GM19043 (cell line): ENCODE results near the gene NGEF.

Experiments used
- ATAC-seq: cut with Tn5 transposase; IDR thresholded peaks from one replicate; pipeline ENCODE4 v1.9.1; 2021; ENCODE audit warnings: low read depth; ENCODE audit not compliant: unreplicated experiment

NGEF gene

DNA sequence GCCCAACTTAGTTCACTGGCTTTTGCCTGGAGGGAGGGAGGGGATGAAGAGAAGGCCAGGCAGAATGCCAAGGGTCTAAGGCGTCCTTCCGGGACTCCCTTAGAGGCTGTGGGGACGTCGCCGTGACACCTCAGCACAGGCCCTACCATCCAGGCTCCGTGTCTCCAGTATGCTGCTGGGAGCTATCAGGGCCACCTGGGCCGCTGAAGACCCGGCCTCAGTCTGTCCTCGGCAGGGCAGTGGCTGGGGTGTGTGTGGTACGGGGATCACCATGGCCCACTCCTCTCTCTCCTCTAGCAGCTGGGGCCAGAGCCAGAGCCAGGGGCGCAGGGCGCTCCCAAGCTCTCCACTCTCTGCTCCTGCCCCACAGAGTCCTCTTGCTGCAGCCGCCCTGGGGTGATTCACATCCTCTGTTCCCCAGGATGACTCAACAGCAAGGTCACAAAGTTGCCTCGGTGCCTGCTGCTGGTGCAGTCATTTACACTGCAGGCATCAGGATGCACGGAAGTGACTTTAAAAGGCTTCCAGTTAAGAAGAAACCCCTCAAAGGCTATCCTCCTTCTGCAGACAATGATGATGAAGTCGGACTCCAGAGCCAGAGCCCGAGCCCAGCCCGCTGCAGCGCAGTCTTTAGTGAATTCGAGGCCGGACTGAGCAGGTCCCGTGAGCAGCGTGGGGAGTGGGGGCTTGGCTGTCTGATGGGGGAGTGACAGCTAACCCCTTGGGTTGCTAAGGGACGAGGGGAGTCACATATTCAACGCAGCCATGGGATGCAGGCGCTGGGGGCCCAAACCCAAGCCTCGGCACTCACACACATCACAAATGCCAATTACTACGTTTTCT lies 111.1 kb downstream of the NGEF start:
- no peak for ATAC-seq

DNA sequence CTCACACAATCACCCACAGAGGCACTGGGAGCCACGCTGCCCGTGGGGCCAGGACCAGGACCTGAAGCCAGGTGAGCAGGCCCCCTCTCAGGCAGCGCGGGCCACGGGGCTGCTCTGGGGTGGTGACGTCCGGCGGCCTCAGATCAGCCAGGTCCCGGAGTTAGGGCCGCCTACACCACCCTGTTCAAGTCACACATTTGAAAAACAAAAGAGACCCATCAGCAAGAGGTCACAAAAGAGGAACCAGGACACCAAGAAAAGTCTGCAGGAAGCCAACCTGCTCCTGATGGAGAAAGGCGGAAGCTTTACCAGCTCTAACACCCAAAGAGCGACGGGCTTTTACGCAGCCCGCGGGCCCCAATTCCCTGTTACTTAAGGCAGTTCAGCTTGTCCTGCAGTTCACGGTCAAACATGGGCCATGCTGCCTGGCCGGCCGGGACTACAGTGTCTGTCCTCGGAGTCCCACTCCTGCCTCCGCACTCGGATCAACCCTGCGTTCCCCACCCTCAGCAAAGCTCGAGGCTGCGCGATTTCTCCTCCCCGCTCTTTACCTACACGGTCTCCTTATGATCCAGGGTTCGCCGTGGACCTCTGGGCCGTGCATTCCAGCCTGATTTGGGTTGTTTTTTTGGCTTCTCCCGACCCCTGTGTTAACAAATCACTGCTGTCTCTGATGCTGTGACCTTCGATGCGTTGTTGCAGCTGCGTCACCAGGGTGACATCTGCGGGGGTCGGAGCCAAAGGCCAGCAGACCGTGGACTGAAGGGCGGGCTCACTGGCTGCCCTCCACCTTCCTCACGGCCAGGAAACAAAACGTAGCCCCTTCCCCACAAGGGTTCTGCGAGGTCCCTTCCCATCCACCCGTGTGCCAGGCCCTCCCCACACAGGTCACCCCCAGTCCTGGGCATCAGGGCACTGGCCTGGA lies 112.0 kb downstream of the NGEF start:
- ATAC-seq = no peak

DNA sequence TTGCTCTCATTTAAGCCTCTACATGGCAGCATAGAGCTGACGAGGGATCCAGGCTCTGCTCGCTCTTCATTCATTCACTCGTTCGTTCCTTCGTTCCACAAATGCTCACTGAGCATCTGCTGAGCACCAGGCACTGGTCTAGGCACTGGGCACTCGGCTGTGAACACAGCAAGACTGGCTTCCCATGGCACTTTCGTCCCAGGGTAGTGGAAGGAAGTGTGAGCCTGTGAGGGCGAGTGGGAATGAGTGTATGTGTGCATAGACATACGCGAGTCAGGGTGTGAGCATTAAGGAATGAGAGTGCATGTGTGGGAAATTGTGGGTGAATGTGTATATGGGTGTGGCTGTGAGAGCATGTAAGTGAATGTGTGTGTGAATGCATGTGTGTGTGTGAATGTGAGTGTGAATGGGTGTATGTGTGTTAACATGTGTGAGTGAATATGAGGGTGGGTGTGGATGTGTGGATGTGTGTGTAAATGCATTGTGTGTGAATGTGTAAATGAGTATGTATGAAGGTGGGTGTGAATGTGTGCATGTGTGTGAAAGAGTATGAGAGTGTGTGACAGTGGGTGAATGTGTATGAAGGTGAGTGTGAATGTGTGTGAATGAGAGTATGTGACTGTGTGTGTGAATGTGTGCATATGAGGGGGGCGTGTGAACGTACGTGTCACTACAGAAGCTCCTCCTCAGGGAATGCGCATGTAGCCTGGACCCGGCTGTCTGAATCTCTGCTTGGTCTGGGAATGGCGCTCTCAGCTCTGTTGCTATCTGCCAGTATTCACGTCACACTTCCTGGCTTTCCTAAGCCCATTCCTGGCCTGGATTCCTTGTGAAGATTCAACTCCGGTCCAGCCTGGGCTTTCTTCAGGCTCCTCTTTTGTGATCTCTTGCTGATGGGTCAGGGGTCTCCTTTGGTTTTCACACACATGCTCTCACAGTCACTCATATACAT lies 114.2 kb downstream of the NGEF start:
- no peak for ATAC-seq

DNA sequence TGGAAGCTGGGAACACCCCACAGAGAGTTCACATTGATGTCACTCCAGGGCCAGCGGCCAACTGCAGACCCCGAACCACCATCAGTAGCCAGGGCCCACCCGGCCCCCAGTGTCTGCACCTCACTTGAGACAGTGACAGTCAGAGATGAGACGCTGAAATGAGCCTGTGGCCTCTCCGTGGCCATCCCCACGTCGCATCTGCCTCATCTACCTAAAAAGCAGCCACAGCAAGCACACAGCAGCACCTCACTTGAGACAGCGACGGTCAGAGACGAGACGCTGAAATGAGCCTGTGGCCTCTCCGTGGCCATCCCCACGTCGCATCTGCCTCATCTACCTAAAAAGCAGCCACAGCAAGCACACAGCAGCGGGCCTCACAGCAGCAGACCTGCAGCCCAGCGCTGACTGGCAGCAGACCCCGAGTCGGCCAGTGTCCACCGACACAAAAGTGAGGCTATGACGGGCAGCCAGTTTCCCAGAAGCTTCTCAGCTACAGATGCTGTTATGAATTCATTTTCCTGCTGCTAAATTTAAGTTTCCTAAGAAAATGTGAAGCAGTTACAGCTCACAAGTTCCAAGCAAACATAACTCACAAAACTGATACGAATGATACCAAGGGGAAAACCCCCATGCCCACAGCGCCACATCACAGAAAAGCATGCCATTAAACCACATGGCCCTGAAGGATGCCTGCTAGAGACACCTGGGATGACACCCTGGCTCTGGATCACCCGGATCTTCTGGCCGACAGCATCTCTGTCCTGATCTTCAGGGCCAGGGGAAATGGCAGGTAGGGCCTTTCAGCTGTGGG lies 115.3 kb downstream of the NGEF start:
- ATAC-seq = no peak

DNA sequence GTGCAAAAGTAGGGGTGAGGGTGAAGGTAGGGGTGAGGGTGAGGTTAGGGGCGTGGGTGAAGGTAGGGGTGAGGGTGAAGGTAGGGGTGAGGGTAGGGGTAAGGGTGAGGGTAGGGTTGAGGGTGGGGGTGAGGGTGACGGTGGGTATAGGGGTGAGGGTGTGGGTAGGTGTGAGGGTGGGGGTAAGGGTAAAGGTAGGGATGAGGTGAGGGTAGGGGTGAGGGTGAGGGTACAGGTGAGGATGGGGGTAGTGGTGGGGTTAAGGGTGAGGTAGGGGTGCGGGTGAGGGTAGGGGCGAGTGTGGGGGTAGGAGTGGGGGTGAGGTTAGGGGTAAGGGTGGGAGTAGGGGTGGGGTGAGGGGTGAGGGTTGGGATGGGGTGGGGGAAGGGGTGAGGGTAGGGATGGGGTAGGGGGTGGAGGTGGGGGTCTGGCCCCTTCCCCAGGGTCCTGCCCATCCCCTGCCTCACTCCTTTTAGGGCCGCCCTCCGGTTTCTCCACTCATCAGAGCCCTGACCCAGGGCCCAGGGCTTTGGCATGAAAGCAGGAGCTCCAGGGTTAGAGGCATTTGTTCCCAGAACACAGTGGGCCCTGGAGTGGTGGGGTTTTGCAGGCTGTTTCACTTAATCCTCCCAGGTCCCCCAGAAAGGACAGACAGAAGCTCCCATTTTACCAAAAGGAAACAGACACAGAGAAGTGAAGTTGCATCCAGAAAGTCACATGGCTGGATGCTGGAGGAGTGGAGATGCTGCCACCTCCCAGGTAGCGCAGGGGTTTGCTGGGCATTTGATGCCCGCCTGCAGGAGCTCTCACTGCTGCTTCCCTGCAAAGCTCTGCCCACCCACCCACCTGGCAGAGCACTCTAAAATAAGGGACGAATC lies 116.1 kb downstream of the NGEF start:
- no peak for ATAC-seq

DNA sequence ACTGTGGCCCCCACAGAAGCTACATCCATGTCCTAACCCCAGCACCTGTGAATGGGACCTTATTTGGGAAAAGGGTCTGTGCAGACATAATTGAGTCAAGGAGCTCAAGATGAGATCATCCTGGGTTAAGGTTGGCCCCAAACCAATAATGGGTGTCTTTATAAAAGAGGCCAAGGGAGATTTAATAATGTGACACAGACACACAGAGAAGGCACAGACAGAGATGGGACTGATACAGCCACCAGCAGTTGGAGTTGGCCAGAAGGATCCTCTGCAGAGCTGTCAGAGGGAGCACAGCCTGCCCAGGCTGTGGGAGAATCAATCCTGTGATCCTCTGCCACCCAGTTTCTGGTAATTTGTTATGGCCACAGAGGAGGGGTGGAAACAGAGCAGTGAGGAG lies 116.9 kb downstream of the NGEF start:
- no peak for ATAC-seq

DNA sequence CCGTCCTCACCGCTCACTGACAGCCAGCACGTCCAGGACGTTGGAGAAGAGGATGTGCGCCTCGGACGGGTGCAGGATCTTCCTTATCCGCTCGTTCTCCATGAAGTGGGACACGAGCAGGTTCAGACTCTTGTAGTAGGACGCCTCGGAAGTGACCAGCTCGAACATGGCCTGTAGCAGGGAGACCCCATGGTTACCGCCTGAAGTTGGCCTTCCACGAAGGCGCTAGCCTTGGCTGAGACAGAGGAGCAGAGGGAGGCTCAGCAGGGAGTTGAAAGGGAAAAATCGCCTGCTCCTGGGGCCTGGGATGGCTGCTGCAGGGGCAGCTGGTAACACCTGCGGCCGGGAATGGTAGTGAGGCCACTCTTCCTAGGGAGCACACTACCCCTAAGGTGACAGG lies 118.3 kb downstream of the NGEF start:
- no peak for ATAC-seq

DNA sequence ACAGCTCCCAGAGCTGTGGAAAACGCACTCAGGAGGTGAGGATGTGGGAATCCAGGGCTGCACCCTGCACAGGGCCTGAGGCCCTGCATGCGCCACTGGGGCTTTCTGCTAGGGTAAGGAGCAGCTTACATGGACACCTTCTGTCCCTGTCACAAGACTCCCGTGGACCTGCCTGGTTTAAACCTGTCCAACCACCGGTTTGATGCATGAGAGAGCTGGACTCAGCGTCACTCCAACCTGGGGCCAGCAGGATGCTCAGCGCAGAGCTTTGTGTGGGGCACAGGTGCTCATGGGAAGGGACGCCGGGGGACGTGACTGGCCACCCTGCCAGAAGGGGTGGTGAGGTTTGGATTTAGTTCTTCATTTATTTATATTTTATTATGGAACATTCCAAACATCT lies 118.8 kb downstream of the NGEF start:
- no peak for ATAC-seq

DNA sequence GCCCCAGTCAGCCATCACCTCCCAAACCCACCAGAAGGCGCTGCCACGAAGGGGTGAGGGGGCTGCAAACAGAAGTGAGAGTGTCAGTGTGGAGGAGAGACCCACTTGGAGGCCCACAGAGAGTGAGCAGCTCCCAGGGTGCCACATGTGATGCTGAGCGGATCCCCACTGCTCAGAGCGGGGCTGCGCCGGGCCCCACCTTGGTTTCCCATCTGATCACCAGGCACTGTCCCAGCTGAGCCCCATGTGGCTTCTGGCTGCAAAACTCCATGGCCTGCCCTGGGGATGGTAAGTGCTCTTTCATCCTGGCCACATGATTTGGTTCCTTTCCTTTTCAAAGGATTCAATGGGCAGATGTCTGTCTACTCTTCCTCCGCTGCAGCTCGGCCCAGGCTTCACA lies 119.2 kb downstream of the NGEF start:
- no peak for ATAC-seq

DNA sequence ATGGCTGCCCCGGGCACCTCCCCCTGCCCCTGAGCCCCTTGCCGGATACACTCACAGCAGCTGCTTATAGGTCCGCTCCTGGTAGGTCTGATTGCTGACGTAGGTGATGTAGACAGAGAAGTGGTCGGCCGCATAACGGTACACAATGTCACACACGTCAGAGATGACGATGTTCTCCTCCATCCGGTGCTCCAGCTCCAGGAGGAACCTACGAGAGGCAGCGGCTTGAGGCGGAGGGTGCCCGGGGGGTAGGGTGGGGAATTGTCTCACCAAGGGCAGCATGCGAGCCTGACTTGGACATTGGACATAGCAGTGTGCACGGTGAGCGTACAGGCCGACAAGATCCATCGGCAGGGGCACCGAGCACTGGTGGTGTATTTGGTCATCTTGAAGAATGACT lies 120.2 kb downstream of the NGEF start:
- ATAC-seq = no peak

DNA sequence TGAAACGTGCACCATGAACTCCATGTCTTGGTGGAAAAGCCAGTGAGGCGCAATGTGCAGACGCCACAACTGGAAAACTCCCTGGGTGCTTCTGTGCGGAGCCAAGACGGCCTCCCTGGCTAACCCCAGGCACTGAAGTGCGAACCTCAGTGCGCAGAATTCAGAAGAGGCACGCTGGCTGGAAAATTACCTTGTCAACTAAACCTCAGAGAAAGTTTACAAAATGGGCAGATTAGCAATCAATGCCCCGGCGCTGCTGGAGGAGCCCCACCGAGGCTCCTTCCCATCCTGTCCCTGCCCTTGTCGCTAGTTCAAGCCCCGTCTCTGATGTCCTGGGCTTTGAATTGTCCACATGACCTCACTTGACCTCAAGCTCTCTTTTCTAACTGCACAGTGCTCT lies 120.8 kb downstream of the NGEF start:
- no peak for ATAC-seq

DNA sequence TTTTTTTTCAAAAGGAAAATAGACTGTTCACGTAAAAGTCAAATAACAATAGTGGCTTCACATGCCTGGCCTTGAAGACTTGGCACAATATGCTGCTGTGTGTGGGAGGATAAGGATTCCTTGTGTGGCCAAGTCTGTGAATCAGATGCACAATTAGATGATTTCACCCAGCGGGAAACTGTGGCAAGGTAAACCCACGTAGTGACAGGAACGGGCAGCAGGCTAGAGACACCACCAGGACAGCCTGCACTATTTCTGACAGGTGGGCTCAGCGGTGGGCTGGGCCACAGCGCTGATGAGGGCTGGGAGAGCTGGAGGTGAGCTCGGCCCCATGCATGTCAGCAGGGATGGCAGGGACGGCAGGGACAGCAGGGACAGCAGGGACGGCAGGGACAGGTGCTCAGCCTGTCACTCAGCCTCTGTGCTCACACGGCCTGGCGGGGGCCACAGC lies 121.4 kb downstream of the NGEF start:
- ATAC-seq = no peak

DNA sequence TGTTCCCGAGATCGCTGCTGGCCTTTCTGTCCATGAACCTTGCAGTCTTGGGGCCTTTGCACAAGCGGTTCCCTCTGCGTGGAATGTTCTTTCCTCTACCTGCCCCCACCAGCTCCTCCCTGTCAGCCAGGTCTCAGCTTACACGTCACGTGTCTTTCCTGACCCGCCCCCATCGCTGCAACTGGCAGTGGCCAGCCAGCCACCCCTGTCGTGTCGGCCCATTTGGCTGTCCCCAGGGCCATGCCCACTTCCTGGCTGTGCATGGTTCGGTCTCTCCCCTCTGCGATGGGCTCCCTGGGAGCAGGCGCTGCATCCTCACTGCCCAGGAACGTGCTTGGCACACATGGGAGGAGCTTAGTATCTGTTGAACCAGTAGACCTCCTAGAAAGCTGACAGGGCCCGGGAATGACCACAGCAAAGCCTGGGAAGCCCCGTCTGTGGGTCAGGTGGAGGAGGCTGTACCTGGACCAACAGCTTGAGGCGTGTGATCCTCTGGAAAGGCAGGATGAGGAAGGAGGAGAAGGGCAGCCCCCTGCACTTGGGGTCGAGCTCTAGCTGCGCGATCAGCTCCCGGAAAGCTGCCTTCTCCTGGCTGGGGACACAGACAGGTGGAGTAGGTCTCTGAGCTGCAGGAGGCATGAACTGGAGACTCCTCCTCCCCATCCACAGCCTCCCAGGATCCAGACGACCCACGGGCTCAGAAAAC lies 122.0 kb downstream of the NGEF start:
- no peak for ATAC-seq

DNA sequence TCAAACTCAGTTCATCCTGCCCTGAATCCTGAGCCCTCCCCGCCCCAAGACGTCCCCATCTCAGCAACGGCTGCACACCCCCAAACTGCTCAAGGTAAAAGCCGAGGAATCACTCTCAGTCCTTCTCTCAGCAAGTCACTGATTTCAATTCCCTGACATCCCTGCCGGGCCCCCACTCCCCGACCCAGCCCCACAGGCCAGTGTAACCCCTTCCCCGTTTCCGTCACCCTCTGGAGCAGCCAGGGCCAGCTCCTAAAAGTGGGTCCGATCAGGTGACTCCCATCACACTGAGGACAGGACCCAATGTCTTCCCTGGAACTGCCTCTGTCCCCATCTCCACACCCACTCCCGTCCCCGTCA lies 122.5 kb downstream of the NGEF start:
- ATAC-seq = no peak

DNA sequence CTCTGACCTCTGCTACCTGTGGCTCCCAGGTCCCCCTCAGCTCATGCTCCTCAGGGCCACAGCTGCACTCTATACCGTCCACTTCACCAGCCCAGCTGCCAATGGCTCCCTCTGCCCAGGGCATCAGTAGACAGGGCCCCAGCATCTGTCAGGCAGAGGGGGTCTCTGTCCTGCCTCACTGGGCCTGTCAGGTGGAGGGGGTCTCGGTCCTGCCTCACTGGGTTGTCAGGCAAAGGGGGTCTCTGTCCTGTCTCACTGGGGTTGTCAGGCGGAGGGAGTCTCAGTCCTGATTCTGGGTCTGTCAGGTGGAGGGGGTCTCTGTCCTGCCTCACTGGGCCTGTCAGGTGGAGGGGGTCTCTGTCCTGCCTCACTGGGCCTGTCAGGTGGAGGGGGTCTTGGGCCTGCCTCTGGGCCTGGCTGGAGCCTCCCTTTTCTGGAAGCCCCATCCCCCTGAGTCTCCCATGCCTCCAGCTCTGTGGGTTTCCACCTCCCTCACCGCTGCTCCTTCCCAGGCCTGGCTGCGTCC lies 123.1 kb downstream of the NGEF start:
- no peak for ATAC-seq

DNA sequence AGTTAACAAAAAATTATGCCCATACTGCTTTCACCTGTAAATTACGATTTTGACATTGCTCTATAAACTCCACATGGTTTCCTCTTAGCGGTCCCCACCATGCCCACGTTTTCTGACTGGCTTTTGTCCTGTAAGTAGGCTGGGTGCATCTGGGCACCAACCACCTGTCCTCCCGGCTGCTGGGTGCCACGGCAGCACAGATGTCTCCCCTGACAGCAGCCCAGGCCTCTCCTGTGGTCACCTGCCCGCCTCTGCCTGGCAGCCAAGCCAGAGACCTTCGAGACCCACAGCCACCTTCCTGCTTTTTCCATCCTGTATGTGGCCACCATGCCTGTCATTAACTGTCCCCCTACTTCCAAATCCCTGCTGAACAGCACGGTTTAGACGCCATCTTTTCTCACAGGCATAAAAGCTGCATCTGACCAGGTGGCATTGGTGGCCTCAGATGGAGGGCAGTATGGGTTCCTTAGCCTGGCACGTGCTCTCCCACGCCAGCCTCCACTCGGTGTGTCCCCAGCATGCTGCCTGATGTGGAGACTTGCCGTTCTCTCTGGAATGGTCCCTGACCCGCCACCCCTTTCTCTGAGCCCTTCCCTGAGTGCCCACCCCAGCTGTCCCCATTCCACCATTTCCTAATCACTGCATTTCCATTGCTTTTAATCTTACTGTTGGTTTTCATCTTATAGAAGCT lies 124.1 kb downstream of the NGEF start:
- no peak for ATAC-seq

DNA sequence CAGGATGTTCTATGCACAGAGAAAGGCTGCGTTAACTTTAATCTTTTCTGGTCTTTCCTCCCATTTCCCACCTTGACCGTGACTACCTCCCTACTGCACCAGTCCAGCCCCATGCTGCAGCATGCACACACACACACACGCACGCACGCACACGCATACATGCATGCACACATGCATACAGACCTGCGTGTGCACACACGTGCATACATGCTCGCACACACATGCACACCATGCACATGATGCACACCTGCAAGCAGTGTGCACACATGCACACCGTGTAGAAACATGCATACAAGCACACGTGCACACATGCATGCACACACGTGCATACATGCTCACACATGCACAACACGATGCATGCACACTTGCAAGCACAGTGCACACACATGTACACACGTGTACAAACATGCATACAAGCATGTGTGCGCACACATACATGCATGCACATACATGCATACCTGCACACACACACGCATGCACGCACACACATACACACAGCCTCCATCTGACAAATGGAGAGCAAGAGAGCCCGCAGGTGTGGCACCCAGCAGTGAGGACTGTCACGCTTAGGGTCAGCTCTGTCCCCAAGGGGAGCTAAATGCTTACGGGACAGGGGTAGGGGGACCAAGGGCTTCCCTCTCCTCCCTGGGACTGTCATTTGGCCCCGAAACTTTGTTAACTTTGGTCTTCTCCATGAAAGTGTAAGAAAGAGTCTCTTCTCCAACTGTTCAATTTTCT lies 124.8 kb downstream of the NGEF start:
- ATAC-seq = no peak
